ENCODE results near the gene MAL.
A peak's percentile ranks its signal among the peaks of the same experiment; 100 is the strongest.

Gene MAL

DNA sequence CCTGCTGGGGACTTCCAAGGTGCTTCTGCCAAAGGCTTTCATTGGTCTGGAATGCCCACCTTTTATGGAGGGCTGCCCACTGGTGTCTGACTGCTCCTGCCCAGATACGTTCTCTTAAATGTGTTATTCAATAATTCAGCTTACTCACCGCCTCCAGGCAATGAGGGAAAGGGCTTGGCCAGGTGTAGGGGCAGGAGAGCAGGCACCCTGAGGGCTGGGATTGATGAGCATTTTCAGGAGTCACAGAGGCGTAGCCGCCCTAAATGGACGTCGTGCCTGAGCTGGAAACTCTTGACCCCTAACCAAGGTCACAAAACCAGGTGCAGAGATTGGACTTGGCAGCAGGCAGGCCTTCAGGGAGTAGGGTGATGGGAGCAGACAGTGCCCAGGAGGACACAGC lies 26.8 kb downstream of the MAL start:
- Histone ChIP-seq H3K36me3 (no peaks in the 10 kb centered on the region), H3K4me1 (peaks cover 13 to 44% (median 34%) of the 10 kb centered on the region in 10 experiments), H4K20me1 (no peaks in the 10 kb centered on the region), H3K4me3 (no peak overlapping the region), H3K4me2 (no peak overlapping the region), H3K9ac (no peak overlapping the region), H3K27ac (no peak overlapping the region), H3K9me3 (replicated peaks in 1 of 11) (no peaks in the 10 kb centered on the region), H3K27me3 (no peaks in the 10 kb centered on the region)
- TF ChIP-seq Cebpa-rat (IDR thresholded peaks at IDR 0.05), result no peak

DNA sequence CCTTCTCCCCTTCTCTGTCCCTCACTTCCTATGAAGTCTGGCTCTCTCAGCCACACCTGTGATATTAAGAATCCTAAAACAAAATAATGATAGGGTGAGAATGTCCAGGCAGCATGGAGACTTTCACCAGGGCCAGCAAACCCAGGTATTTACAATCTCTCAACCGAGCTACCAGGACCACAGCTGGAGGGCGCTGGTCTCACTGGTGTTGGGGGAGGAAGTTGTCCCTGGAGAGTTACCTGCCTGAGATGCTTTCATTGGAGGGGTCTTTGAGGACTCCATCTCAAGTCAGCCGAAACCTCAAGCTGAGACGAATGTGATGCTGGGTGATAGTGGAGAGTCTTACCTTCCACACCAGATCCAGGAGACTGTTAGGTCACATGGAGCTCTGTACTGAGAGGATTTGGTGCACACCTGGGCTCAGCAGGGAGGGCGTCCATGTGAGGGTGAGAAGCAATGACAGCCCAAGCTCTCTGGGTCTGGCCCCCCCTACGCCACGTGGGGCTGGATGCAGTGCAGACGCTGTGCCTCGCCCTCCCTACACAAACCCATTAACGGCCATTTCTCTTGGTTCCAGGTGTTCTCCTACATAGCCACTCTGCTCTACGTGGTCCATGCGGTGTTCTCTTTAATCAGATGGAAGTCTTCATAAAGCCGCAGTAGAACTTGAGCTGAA lies 27.4 kb downstream of the MAL start:
- Histone ChIP-seq H3K4me1 (peaks cover 13 to 40% (median 28%) of the 10 kb centered on the region in 10 experiments), H3K27me3 (no peaks in the 10 kb centered on the region), H3K27ac (no peak overlapping the region), H3K9ac (no peak overlapping the region), H3K4me2 (no peak overlapping the region), H3K9me3 (replicated peaks in 1 of 11) (no peaks in the 10 kb centered on the region), H3K4me3 (no peak overlapping the region), H3K36me3 (no peaks in the 10 kb centered on the region), H4K20me1 (no peaks in the 10 kb centered on the region)
- no peak for TF ChIP-seq Cebpa-rat (IDR thresholded peaks at IDR 0.05)

DNA sequence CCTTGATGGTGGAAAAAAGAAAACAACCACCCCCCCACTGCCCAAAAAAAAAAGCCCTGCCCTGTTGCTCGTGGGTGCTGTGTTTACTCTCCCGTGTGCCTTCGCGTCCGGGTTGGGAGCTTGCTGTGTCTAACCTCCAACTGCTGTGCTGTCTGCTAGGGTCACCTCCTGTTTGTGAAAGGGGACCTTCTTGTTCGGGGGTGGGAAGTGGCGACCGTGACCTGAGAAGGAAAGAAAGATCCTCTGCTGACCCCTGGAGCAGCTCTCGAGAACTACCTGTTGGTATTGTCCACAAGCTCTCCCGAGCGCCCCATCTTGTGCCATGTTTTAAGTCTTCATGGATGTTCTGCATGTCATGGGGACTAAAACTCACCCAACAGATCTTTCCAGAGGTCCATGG lies 28.0 kb downstream of the MAL start:
- Histone ChIP-seq H3K27ac (no peak overlapping the region), H3K36me3 (no peaks in the 10 kb centered on the region), H4K20me1 (peaks cover 0 to under 1% (median 0%) of the 10 kb centered on the region in 11 experiments; a peak in 1 of 22 replicates), H3K27me3 (no peaks in the 10 kb centered on the region), H3K4me3 (no peak overlapping the region), H3K9ac (no peak overlapping the region), H3K4me2 (no peak overlapping the region), H3K9me3 (replicated peaks in 1 of 11) (no peaks in the 10 kb centered on the region), H3K4me1 (peaks cover 13 to 44% (median 31%) of the 10 kb centered on the region in 10 experiments)
- no peak for TF ChIP-seq Cebpa-rat (IDR thresholded peaks at IDR 0.05)

DNA sequence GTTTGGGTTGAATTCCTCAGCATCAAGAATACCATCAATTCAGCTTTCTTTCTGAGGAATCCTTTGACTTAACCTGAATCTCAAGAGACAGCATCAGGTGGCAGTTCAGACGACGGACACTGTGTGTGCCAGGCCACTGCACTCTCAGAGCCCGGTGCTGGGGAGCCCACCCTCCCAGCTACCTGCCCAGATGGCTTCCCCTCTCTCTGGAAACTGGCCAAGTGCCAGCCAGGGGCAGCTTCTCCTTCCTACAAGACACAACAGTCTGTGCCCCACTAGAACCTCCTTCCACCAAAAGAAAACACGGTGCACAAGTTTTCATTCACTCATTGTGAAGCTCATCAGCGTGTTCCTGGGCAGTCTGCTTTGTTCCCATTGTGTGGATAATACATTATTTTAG lies 28.5 kb downstream of the MAL start:
- Histone ChIP-seq H3K4me1 (peaks cover 13 to 49% (median 36%) of the 10 kb centered on the region in 10 experiments), H3K36me3 (no peaks in the 10 kb centered on the region), H3K9me3 (replicated peaks in 1 of 11) (no peaks in the 10 kb centered on the region), H3K27ac (no peak overlapping the region), H3K9ac (no peak overlapping the region), H4K20me1 (peaks cover 0 to 2% (median 0%) of the 10 kb centered on the region in 11 experiments; a peak in 1 of 22 replicates), H3K4me3 (no peak overlapping the region), H3K4me2 (peak overlapping the region in 3 of 11 experiments; percentile 4 to 64 (median 51); a peak in 2 of 22 replicates), H3K27me3 (no peaks in the 10 kb centered on the region)
- TF ChIP-seq Cebpa-rat (IDR thresholded peaks at IDR 0.05), result no peak

DNA sequence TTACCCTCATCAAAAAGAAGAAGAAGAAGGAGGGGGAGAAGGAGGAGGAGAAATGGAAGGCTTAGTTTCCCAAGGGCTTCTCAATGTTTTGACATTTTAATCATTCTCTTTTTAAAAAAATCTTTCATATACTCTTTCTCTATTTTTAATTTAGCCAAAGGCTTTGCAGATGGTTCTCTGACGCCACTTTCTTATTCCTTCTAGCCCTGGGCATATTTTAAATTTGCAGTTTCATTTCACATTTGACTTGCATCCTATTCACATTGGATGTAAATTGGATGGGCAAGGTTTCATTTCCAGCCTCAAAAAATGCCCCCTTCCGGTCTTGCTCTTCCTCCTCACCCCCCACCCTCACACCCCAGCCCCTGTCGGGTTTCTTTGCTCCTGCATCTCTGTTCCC lies 29.8 kb downstream of the MAL start:
- H3K4me2 ChIP-seq, result peak overlapping the region in 8 of 11 experiments; percentile 21 to 65 (median 48); a peak in 14 of 22 replicates
- no peak overlapping the region for H3K27ac ChIP-seq
- no peak overlapping the region for H3K4me3 ChIP-seq
- H3K4me1 ChIP-seq, result peaks cover 11 to 51% (median 39%) of the 10 kb centered on the region in 10 experiments
- 0 out of 22 replicates have a peak, but pooled peaks cover 0 to 4% (median 0%) of the 10 kb centered on the region in 11 experiments for H3K27me3 ChIP-seq
- peaks cover 0 to 7% (median 0%) of the 10 kb centered on the region in 11 experiments; a peak in 1 of 22 replicates for H4K20me1 ChIP-seq
- H3K9ac ChIP-seq, result no peak overlapping the region
- no peaks in the 10 kb centered on the region for H3K36me3 ChIP-seq
- no peaks in the 10 kb centered on the region for H3K9me3 ChIP-seq (replicated peaks in 1 of 11)
- no peak for TF ChIP-seq Cebpa-rat (IDR thresholded peaks at IDR 0.05)

DNA sequence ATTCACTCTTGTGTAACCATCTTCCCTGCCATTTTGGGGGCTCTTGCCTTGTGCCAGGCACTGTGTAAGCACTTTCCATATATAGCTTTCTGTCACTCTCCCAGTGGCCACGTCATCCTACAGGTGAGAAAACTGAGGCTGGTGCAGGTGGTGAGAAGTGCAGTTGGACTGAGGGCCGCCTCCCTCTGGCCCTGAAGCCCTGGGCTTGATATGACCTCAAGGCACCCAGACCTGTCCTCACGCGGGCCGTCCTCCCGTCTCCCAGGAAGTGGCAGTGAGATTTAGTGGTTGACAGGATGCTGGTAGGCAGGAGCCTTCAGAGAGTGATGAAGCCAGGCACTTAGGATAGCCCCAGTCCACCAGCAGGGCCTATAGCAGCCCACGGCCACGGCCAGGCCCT lies 30.5 kb downstream of the MAL start:
- H3K9me3 ChIP-seq (replicated peaks in 1 of 11), result no peaks in the 10 kb centered on the region
- peak overlapping the region in 8 of 11 experiments; percentile 21 to 65 (median 48); a peak in 12 of 22 replicates for H3K4me2 ChIP-seq

DNA sequence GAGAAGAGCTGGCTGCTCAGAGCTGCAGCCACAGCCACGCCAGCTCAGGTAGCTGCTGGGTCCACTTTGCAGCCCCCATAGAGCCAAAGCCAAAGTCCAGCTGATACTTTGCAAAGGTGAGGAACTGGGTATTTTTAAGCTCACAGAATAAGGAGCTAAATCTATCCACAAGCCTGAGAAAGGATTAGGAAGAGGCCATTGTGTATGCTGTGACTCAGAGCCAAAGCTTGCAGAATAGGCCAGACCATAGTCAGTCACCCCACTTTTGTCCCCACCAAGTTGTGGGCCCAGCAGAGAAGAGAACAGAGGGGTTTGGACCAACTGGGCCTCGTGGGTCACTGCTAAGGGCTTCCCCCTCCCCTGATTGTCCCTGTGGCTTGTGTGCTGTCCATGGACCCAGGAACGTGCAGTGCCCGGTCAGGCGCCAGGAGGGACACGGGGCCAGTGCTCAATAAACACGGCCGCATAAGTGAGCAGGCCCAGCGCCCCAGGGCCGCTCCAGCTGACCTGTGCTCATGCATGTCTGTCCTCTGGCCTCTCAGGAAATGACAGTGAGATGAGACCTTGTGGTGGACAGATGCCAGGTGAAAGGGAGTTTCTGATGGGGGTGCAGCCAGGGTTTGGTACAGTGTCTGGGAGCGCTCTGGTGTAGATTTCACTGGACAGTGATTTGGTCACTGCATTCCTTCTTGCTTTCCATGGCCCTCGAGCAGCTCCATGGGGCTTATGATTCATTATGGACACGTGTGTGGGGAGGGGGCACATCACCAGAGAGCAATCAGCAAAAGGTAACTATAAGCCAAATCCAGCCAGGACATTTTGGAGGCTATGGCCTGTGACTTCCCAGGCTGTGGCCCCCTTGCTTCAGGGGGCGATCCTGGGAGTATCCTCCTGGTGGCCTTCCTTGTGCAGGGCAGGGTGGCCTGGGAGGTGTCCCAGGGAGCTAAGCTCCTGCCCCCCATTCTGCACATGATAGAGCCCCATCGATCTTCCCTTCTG lies 31.3 kb downstream of the MAL start:
- Histone ChIP-seq H3K4me2 (peak overlapping the region in 2 of 11 experiments; percentile 51 to 64; a peak in 1 of 22 replicates), H3K4me3 (no peak overlapping the region), H3K9me3 (replicated peaks in 1 of 11) (no peaks in the 10 kb centered on the region), H4K20me1 (peaks cover 0 to 12% (median 0%) of the 10 kb centered on the region in 11 experiments; a peak in 2 of 22 replicates), H3K36me3 (no peaks in the 10 kb centered on the region), H3K27me3 (0 out of 22 replicates have a peak, but pooled peaks cover 0 to 4% (median 0%) of the 10 kb centered on the region in 11 experiments), H3K27ac (no peak overlapping the region), H3K9ac (no peak overlapping the region), H3K4me1 (peaks cover 0 to 46% (median 29%) of the 10 kb centered on the region in 10 experiments; a peak in 12 of 20 replicates)
- TF ChIP-seq Cebpa-rat (IDR thresholded peaks at IDR 0.05), result no peak

More for the DNA sequence above, 30.5 kb downstream of the MAL start:
- Histone ChIP-seq H3K36me3 (no peaks in the 10 kb centered on the region), H3K4me3 (no peak overlapping the region), H3K9ac (no peak overlapping the region), H3K27ac (no peak overlapping the region), H4K20me1 (peaks cover 0 to 12% (median 0%) of the 10 kb centered on the region in 11 experiments; a peak in 1 of 22 replicates), H3K27me3 (0 out of 22 replicates have a peak, but pooled peaks cover 0 to 4% (median 0%) of the 10 kb centered on the region in 11 experiments), H3K4me1 (peaks cover 3 to 43% (median 31%) of the 10 kb centered on the region in 10 experiments; a peak in 16 of 20 replicates)
- TF ChIP-seq Cebpa-rat (IDR thresholded peaks at IDR 0.05), result no peak

DNA sequence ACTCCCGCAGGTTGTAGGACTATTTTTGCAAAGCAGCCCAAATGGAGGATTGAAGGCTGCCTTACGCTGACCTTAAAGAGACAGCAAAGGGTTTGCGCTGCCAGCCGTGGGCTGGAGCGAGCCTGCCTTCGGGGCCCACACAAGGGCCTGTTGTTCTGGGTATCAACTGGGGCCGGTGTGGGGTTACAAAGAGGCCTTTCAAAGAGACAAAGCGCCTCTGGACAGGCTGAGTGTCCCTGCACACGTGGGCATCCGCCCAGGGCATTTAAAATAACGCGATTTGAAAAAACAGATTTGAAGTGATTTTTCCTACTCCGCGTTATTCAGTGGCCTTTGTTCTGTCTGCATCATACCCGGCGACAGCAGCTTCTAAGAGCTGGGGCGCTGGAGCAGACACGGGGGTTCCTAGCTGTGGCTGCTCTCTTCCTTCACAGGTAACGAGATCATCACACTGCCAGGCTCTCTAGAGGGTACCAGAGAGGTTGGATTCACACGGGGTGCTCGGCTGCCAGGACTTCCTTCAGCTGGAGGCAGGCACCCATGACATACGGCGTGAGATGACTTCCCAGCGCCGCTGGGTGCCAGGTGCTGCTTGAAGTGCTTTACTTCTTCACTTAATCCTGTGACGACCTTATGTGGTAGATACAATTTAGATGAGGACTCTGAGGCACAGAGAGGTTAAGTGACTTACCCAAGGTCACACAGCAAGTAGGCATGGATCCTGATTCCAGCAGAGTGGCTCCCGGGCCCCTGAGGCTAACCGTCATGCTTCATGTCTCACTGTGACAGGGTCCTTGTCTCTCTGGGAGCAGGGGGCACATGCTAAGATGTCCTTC lies 32.2 kb downstream of the MAL start:
- Histone ChIP-seq H3K36me3 (no peaks in the 10 kb centered on the region), H3K27ac (no peak overlapping the region)

More for the DNA sequence above, 32.2 kb downstream of the MAL start:
- Histone ChIP-seq H3K9me3 (replicated peaks in 1 of 11) (no peaks in the 10 kb centered on the region), H3K4me1 (peaks cover 6 to 56% (median 37%) of the 10 kb centered on the region in 10 experiments; a peak in 18 of 20 replicates), H3K9ac (no peak overlapping the region), H3K4me2 (peak overlapping the region in 4 of 11 experiments; percentile 28 to 62 (median 54); a peak in 7 of 22 replicates), H3K4me3 (no peak overlapping the region), H4K20me1 (peaks cover 0 to 12% (median 0%) of the 10 kb centered on the region in 11 experiments; a peak in 3 of 22 replicates), H3K27me3 (0 out of 22 replicates have a peak, but pooled peaks cover 0 to 4% (median 0%) of the 10 kb centered on the region in 11 experiments)
- no peak for TF ChIP-seq Cebpa-rat (IDR thresholded peaks at IDR 0.05)
